GM18907 (cell line): ENCODE results near the gene NR6A1.

Experiments
- ATAC-seq: cut with Tn5 transposase; IDR thresholded peaks from one replicate; pipeline ENCODE4 v1.9.1; 2021; ENCODE audit warnings: mild to moderate bottlenecking, moderate library complexity; ENCODE audit not compliant: unreplicated experiment

Gene NR6A1

DNA sequence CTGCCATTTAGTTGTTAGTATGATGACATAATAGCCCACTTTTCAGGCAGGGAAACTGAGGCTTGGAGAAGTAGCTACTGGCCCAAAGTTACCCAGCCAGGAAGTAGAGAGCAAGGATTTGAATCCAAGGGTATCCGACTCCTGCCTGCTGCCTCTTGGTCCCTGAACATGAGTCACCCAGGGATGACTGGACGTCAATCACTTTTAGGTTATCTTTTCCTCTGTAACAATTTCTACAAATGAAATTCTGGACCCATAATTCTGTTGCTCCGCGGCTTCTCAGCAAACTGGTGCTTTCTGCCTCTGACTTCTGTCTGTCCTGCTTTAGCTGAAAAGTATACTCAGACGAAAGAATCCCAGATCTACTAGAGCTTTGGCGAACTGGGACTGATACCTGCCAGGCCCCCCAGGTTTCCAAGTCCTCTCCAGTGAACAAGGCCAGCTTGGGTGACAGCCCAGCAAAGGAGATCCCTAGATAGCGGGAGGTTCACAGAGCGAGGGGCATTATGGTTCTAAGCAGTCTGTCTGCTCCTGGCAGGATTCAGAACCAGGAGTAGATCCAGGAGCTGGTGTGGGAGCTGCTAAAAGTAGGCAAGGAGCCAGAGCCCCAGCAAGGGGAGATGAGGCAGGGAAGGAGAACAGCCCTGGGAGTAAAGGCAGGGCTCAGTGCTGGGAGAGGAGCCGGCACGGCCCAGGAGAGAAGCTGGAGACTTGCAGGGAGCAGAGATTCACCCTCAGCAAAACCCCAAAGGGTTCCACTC lies 26.4 kb upstream of the NR6A1 start:
- ATAC-seq, result no peak

DNA sequence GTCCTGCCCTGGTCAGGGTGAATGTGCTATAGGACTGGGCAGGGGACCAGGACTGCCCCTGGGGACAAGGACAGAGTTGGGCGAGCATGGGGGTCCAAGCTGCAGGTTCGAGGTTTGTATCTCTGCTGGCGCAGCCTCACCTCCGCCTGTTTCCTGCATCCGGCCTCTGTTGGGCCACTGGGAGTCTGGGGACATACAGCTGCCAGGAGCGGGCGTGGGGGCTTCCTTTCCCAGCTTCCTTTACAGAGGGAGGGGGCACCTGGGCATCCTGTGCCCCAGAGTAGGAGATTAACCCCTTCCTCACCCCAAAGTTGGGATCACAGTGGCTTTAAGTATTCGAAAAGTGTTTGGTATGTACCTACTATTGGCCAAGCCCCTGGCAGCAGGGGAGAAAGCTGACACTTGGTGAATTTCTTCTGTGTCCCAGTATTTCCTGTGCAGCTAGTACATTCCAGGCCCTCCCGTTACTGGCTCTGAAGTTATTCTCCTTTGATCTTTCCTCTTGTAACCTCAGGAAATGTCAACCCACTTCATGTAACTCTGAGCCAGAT lies 24.8 kb upstream of the NR6A1 start:
- no peak for ATAC-seq

DNA sequence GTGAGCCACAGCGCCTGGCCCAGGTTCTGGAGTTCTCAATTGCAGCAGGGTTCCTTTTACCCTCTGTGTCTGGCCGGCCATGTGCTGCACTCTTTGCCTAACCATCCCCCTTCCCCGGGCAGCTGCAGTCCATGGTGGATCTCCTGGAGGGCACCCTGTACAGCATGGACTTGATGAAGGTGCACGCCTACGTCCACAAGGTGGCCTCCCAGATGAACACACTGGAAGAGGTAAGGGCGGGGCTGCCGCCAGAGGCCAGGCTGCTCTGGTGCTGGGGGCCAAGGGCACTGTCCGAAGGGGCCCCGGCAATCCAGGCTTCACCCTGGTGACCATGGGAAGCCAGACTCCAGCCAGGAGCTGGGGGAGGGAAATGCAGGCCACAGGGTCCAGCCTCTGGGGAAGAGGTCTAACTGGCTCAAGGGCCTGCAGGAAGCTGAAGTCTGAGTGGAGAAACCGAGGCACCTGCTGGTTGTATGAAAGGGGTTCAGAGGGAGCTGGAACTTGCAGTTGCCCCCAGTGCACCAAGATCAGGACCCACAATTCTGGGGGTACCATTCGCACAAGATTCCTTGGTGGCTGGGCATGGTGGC lies 23.9 kb upstream of the NR6A1 start:
- ATAC-seq, result no peak

DNA sequence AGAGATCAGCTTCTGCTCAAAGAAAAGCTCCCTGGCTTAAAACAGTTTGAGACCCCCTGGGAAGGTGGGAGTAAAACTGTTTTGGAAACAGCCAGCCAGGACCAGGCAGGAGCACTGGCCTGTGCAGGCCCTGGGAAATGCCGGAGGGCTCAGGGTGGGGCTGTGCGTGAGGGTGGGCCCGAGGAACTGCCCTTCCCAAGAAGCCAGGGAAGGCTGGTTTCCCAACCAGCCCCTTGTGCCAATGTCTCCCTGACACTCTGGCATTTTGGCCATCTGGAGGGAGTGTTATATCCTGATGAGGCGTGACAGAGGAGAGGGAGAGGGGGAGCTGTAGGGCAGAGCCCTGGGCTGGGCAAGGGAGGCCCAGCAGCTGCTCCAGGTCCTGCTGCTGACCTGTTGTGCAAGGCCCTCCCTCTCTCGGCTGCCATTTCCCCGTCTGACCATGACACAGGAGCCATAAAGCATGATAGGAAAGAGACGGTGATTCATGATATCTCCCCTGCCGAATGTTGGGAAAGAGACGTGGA lies 22.0 kb upstream of the NR6A1 start:
- no peak for ATAC-seq

DNA sequence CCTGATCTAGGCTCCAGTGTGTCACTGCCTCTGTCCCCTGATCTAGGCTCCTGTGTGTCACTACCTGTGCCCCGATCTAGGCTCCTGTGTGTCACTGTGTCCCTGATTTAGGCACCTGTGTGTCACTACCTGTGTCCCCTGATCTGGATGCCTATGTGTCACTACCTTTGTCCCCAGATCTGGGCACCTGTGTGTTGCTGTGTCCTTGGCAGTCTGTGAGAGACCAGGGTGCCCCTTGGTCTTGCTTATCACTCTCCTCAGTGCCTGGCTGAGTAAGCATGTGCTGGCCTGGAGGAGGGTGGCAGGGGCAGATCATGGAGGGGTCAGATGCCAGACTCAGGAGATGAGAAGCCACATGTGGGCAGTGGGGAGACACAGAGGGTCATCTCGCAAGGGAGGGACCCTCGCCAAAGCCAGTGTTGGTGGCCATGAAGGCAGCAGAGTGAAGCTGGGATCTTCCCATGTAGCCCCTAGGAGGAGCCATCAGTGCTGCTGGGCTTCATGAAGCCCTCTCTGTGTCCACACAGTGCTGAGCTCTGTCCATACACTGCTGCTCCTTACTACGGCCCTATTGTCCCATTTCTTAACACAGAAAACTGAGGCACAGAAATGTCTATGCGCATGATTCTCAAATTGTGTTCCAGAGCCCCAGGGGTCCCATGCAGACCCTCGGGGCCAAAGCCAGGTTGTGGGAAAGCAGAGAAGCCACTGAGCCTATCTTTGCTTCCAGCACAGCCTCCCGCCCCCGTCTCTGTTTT lies 21.3 kb upstream of the NR6A1 start:
- ATAC-seq, result no peak

DNA sequence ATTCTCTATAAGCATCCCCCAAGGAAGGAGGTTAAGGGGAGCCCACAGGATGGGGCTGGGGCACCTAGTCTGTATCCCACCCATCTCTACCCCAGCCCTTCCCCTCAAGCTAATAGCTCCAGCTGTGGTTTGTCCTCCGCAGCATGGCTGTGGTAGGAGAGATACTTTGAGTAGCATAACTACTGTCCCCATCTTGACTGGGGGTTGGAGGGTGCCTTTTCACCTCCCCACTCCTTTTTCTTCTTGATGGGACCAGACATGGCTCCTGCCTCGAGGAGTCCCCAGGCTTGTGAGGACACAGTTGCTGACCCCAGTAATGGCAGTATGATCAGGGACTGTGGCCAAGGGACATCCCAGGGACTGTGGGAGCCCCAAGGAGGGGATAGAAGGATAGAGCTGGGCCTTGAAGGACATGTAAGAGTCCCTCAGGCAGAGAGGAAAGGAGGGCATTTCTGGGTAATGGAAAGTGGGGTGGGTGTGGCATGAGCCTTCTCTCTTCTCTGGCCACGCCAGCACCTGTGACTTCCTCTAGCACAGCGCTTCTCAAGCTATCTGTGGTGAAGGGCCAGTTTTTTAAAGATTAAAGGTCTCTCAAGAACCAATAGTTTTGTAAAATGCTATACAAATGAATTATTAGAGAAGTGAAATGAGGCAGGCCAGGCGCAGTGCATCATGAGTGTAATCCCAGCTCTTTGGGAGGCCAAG lies 19.8 kb upstream of the NR6A1 start:
- no peak for ATAC-seq

DNA sequence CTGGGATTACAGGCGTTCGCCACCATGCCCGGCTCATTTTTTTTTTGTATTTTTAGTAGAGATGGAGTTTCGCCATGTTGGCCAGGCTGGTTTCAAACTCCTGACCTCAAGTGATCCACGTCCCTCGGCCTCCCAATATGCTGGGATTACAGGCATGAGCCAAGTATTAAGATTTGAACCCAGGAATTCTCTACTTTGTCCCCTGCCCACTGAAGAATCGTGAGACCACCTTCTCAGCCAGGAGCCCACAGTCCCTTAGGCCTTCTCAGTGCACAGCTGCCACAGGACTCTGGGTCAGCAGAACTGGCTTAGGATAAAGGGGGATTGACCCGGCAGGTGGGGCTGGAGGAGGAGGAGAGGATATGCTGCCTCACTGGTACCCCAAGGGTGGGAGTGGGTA lies 19.2 kb upstream of the NR6A1 start:
- ATAC-seq, result no peak

DNA sequence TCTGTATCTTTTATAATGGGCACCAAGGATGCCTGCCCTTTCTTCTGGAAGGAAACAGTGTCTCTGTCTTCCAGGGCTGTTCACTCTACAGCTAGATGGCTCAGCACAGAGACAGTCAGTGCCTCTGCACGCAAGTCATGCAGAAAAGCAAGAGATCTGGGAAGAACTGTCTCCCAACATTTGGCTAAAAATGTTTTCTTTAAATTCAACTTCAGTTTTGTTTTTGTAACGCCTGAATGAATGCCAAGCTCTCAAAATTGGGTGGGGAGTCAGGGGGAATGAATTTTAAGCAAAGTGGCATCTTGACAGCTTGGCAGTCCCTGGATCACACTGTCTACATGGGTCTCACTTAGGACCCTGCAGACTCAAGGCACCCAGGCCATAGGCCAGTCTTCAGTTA lies 18.4 kb upstream of the NR6A1 start:
- no peak for ATAC-seq

DNA sequence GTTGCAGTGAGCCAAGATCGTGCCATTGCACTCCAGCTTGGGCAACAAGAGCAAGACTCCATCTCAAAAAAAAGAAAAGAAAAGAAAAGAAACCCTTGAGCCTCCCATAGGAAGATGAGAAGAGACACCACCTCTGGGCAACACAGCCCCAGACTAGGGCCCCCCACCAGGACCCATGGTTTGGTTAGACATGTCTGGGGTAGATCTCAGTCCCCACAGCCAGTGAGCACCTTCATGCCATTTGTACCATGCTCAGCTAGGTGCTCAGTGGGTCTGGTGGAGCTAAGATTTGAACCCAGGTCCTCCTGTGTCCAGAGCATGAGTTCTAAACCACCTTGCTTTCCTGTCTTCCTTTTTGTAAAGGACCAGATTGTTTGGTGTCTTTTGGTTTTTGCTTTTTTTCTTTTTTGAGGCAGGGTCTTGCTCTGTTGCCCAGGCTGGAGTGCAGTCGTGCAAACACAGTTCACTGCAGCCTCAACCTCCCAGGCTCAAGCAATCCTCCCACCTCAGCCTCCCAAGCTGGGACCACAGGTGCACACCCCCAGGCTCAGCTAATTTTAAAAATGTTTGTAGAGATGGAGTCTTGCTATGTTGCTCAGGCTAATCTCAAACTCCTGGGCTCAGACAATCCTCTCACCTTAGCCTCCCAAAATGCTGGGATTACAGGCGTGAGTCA lies 17.6 kb upstream of the NR6A1 start:
- ATAC-seq, result no peak

DNA sequence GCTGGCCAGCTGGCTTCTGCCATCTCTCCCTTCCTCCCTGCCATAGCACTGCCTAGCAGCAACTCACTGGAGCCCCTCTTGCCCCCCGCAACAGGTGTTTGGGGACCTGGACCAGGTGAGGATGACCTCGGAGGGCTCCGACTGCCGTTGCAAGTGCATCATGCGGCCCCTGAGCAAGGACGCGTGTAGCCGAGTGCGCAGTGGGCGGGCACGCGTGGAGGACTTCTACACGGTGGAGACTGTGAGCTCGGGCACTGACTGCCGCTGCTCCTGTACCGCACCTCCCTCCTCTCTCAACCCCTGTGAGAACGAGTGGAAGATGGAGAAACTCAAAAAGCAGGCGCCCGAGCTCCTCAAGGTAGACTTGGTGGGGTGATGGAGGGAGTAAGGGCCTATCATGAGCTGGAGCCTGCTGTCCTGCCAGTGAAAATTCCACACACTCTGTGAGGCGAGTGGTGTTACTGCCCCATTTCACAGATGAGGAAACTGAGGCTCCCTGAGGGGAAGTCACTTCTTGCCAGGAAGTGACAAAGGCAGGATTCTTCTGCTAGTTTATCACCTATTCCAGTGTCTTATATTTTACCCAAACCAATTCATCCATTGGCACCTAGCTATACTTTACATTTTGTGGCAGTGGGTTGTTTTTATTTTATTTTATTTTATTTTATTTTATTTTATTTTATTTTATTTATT lies 15.9 kb upstream of the NR6A1 start:
- ATAC-seq, result no peak

DNA sequence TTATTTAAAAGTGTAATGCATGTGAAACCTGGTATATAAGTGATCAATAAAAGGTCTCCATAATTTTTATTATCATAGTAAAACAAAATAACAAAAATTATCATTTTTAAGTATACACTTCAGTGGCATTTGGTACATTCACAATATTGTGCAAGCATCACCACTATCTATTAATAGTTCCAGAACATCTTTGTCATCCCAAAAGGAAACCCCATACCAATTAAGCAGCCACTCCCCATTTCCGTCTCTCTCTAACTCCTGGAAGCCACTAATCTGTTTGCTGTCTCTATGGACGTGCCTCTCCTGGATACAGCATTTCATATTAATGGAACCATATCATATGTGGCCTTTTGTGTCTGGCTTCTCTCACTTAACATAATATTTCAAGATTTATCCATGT lies 13.4 kb upstream of the NR6A1 start:
- no peak for ATAC-seq

DNA sequence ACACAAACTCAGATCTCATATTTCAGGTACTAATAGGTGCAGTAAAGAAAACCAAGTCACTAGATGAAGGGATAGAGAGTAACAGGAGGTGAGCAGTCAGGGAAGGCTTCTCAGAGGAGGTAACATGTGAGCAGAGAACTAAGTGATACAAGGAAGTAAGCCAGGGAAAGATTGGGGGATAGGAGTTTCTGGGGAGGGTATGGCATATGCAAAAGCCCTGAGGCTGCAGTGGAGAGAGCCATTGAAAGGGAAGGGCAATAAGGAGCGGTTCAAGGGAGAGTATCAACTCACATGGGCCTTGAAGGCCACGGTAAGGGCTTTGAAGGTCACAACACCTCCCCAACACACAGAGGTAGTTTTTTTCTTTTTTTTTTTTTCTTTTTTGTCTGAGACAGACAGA lies 12.7 kb upstream of the NR6A1 start:
- ATAC-seq, result no peak

DNA sequence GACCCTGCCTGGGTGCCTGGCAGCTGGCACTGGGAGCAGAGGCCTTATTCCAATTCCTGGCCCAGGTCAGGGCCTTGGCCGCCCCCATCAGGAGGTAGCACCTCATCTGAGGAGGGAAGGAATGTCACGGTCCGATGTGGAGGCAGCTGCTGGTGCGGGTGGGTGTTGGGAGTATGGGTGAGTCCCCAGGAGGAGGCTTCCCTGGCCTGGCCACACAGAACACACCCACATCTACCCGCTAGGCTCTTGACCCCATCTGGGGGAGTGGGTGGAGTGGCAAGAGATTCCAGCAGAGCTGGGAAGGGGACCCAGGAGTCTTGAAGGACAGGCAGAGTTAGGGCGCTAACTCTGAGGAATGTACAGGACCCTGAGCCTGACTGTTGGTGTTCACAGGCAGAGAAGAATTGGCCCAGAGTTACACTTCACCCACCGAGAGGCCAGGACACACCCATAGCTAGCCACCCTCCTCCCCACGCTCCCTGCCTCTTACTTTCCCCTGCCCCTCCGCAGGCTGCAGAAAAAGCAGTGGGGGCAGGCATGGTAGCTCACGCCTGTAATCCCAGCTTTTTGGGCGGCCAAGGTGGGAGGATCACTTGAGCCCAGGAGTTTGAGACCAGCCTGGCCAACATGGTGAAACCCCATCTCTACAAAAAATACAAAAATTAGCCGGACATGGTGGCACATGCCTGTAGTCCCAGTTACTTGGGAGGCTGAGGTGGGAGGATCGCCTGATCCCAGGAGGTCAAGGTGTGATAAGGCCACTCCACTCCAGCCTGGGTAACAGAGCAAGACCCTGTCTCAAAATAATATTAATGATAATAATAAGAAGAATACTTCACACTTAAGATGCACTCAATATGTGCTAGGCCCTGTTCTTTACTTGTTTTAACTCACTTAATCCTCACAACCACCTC lies 11.8 kb upstream of the NR6A1 start:
- no peak for ATAC-seq

DNA sequence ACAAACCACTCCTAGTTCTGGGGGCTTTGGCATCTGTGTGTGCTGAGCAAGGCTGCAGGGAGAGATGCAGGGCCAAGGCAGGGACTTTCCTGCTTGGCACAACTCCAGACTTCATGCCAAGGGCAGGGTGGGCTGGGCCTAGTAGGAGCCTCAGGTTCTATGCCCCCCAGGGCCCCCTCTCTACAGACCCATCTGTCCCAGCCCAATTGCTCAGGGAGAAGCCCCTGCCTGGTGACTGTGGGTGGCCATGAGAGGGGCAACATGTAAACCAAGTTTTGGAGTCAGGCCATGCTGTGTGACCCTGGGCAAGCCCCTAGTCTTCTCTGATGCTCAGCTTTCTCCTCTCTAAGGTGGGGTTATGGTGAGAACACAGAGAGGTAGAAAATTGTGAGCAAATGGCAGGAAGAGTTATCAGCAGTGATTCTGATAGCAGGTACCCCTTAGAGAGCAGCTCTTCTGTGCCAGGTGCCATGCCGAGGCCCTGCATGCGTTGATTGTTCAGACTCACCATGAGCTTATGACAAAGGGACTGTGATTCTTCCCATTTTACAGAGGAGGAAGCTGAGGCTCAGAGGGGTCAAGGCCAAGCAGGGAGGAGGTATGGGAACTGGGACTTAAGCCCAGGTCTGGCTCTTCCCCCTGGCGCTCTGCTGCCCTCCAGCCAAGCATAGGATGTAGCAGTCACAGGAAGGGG lies 11.0 kb upstream of the NR6A1 start:
- ATAC-seq, result no peak

DNA sequence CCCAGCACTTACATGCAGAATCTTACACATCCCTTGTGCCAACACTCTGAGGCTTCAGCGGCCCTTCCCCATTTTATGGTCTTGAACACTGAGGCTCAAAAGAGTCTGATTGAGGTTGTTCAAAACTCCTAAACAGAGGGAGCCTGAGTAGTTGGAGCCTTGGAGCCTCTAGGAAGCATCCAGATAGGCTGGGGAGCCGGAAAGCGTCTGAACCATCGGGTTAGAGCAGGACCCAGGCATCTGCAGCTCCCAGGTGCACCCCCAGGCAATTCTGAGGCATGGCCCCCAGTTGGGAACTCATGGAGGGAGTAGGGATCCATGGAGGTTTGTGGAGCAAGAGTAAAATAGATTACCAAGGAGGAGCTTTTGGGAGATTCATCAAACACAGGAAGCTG lies 9.6 kb upstream of the NR6A1 start:
- ATAC-seq, result no peak

DNA sequence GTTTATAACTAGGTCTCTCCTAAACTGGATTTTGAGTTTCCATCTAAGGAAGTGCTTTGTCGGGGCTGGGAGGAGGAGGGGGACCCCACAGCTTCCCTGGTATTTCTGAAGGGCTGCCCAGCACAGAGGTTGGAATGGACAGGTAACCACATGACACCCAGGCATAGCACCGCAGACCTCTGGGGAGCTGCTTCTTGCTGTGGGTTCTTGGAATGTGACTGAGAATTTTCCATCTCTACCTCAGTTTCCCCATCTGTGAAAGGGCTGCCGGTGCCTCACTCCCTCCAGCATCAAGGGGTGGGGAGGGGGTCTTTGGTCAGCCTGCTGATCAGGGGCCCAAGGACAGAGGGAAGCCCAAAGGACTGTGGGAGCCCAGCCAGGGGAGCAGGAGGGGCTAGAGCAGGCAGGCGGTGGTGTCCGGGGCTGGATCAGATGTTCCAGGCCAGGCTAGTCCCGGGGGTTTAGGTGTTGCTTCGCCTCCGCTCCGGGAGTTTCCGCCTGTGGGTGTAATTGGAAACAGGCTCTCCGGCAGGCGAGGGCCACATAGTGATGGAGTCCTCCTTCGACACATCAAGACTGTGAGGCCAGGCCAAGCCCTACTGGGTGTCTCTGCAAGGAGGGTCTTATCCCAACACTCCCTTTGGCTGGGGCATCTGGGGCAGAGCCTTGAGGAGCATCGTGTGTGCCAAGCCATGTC lies 9.1 kb upstream of the NR6A1 start:
- ATAC-seq, result no peak

DNA sequence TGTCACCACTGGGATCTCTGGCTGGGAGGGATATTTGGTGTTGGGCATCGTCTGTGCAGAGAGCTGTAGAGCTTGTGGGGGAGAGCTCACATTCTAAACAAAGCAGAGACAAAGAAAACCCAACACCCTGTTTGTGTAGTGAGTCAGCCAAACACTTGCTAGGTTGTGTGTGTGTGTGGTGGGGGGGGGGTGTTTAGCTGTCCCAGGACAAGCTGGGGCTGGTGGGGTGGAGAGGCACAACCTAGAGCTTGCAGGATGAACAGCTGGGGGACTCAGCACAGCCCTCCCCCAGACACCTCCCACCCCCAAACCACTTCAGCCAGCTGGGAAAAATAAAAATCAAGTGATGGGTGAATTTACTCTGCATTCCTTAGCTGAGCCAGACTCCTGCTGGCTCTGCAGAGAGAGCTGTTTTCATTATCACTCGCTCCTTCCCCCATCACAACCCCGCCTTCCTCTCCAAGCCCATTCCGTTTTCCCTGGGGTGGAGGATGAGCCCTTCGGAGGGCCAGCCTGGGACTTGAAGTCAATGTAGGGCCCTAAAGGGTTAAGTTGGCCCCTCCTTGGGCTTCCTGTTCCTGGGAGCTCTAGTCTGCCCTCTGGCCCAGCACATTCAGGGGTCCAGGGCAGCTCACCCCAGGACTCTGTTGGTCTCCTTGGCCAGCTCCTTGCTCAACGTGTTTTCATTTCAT lies 8.4 kb upstream of the NR6A1 start:
- ATAC-seq, result no peak
